IPS DF 4.7 (cell line): ENCODE results near the gene CTBP2.

Source experiments
- DNase-seq: peaks from one replicate; pipeline ENCODE4 v3.0.0-alpha.2; 2013; ENCODE audit warnings: low spot score; ENCODE audit errors: extremely low read depth

The CTBP2 gene

DNA sequence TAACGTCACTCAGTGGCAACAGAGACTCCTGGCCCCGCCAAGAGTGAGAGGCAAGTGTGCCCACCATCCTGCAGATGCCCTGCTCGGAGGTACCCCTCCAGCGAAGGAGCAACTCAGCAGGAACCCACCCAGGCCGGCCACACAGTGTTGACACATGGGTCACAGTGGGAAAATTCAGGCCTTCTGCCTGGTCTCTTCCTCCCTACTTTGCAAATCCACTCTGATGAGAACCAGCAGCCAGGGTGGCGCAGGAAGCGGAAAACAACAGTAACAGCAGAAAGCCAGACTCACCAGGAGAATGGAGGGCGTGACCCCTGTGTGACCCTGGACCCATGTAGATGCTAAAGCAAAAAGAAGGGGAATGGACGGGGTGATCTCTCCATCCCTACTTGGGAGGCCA lies 53.8 kb downstream of the CTBP2 start:
- DNase-seq, result no peak

DNA sequence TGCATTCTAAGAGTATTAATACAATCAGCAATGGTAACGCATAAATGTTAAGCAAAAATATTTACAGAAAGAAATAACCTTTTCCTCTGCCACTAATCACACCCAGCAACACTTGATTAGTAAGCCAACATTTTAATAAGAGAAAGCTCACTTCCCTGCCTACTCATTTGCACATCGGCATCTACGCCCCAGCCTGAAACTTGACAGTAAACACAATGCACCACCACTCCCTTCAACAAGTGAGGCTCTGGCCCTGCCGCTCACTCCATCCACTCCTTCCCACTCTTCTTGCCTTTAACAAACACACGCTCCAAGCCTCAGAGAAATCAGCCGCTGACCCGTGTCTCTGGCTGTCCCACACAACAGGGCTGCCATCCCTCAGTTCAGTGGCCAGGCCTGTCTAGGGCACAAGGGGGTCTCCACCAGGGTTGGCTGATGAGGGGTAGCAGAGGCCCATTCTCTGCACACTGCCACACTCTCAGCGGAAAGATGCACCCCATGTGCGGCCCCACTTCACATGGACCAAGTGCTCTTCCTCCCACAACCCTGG lies 54.6 kb downstream of the CTBP2 start:
- no peak for DNase-seq

DNA sequence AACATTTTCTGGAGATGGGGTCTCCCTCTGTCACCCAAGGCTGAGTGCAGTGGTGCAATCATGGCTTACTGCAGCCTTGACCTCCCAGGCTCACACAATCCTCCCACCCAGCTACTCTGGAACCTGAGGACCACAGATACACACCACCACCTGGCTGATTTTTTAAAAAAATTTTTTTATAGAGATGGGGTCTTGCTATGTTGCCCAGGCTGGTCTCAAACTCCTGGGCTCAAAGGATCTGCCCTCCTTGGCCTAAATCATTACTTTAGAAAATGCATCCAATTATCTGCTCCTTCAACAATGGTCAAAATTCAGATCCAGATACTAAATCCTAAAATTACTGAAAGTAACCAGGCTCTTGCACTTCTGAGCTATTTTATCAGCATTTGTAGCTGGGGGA lies 55.2 kb downstream of the CTBP2 start:
- DNase-seq, result no peak

DNA sequence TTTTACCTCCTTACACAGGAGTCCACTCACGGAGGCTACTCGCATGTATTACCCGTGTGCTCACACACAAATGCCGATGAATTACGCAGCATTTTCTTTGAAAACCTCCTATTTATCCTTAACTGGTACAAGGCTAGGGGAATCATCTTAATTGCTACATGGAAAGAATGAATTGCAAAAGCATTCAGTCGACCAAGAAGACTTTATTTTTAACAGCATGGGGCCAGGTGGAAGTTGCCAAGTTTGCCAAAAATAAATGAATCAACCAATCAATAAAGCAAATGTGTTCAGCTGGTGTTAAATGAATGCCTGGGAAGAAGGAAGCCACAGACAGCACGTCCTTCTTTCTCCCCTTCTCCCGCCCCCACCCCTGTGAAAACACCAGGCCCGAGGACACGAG lies 55.8 kb downstream of the CTBP2 start:
- no peak for DNase-seq

DNA sequence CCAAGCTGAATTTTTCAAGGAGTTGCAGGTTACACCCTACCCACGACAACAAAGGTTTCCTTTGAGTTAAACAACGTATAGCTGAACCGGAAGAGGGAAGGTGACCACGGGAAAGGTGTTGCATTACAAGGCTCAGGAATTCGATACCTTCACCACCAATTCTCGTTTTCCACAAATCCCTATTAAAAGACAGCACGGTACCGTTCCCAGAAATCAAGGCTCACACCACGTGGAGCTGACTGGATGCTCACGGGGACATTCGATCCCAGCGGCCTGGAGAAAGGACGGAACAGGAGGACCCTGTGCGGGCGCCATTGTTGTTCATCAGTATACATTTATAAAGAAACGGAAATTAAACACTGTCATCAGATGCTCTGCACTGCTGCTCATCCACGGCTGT lies 56.4 kb downstream of the CTBP2 start:
- DNase-seq, result no peak

DNA sequence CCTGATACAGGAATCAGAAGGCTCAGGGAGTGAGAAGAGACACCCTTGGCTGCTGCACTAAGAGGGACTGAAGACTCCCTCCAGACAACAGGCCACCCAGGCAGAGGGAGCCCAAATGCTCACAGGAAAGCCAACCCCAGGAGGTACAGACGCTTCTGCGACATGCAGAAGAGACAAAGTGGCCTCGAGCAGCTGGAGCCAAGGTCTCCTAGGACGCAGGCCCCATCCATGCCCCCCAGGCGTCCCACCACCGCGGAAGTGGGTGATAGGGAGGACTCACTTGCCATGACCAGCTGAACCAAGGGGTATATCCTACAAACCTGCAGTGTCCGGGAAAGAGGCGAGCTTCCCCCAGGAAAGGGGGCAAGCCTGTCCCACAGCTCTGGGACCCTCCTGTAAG lies 56.9 kb downstream of the CTBP2 start:
- DNase-seq, result no peak

DNA sequence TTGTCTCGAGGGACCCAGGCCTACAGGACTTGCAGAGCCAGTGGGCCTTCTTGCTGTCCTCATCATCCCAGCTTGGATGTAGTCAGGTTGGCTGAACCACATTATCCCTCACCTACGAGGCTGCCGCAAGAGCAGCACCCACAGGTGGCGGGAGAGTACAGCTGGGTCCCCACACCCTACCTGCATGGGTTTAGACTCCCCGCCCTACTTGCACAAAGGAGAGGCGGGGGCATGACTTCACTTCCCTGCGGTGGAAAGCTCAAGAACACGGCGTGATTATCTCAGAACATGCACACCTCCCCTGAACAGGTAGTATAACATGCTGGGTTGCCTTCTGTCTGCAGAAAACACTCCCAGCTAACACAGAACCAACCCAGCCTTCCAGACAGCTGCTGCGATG lies 57.5 kb downstream of the CTBP2 start:
- no peak for DNase-seq

DNA sequence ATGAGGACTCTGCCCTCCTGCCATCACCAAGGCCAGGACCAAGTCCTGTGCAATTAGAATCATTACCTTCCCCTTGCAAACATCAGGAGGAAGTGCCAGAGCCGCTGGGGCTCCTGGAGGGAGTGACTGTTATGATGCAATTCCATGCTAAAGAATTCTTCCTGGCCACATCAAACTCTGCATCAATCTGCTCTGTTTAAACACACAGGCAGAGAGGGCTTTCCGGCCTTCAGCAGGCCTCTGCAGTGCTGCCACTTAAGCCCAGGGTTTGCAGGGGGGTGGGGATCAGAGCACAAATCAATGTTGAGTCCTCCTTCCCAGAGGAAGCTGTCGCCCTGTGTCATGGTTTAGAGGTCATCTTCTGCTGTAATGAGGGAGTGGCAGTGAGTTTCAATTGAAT lies 58.1 kb downstream of the CTBP2 start:
- DNase-seq, result no peak

DNA sequence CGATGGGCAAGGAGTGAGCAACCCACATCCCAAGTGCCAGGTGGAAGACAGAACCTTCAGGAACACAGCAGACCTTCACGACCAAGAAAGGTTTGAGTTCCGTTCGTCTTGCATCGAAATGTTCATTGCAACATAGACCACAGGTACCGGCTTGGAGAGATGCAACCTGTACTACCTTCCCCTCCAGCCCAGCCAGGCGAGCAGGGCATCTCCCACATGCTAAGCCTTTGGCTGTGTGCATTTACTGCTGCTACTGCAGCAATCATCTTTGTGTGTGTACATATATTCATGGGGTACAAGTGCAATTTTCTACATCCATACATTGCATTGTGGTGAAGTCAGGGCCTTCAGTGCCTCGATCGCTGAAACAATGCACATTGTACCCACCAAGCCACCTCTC lies 58.8 kb downstream of the CTBP2 start:
- DNase-seq, result no peak

DNA sequence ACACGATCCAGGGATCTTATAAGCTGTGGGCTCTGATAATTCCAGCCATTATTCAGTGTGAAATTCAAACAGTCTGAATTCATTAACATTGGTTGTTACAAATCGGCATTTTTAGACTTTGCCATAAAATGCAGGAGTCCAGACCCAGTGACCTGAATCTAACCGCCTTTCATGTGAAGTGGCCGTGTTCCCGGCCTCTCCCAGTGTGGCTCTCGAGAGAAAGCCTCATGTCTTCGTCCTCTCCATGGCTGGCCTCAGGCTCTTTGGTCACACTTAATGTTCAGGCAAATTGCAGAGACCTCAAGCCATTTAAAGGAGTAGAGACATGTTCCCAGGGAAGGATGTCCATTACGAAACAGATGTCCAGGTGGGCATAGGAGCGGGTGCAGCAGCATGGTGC lies 59.3 kb downstream of the CTBP2 start:
- DNase-seq, result no peak

DNA sequence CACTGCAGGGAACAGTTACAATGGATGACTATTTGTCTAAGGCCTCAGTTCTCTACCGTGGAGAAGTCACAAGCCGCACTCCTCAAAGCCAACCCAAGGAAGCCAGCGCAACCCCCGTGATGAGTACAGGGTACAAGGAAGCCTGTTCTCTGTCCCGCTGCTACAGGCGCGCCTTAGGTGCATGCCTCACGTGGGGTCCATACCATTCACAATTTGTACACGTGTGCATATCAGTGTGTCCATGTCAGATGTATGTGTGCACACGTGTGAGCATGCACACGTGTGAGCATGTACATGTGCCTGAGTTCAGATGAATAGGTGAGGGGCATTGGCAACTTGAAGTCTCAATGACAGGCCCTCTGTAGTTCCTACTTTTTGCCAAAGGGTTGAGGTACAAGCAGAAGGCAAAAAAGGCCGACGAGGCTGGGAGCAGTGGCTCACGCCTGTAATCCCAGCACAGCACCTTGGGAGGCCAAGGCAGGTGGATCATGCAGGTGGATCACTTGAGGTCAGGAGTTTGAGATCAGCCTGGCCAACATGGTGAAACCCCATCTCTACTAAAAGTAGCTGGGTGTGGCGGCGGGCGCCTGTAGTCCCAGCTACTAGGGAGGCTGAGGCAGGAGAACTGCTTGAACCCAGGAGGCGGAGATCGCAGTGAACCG lies 62.8 kb downstream of the CTBP2 start:
- DNase-seq, result no peak

DNA sequence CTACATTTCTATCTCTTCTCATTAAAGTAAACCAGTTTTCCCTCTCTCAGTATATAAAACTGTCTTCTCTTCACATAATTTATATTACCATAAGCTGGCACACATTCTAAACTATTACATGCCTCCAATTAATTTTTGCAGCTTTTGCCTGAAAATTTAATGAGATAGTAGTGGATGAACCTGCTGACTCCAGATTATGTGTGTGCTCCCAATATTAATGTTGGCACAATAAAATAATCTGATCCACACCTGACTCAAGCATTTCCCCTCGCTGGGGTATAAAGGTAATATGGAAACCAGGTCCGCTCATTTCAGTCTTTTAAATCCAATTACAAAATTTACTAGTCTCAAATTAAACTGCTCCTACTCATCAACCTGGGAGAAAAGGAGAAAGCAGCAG lies 63.4 kb downstream of the CTBP2 start:
- DNase-seq, result no peak

DNA sequence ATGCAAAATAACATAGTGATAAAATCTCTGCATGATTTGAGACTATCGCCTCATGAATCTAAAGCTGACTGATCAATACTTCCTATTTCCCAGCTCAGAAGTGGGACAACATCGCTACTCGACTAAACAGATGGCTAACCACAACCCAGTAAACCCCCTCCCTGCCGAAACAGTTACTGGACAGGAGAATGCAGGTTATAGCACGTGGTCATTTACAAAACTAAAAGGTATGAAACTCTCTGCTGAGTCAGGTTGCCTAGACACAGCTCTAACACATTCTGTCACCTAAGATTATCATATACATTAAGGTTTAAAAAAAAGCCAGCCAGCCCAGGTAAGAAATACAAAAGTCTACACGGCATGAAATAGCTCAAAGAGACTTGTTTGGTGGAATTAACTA lies 64.0 kb downstream of the CTBP2 start:
- DNase-seq, result no peak

DNA sequence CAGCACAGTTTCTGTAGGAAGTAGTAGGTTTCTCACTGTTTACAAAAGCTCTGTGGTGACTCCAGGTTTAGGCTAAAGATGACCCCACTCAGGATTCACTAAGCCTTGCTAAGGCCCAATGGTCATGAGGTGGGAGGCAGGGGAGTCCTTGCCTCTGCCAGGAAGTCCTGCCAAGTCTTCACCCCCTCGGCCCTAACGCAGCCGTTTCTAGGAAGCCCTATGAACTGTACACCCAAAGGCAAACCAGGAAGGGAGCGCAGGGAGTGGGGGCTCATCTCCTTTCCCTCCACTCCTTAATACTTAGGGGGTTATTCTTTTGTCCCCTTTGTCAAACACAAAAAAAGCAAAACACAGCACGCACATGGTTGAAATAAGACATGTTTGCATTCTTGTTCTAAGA lies 64.6 kb downstream of the CTBP2 start:
- no peak for DNase-seq

DNA sequence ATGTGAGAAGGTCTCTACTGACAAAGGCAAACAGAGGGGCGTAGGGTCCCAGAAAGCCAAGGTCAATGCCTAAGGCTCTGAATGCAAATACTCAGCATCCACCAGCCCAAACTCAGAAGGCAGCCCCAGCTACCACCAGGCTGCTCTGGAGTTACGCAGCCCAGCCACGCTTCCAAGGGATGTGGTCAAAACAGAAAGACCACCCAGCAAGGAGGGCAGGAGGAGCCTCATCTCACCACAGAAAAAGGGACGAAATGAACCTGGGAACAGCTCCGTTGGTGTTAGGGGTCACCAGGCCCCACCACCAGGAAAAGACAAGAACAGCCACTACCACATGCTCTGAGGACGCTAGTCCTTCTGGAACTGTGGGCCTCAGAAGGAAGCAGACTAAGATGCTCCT lies 65.1 kb downstream of the CTBP2 start:
- no peak for DNase-seq

DNA sequence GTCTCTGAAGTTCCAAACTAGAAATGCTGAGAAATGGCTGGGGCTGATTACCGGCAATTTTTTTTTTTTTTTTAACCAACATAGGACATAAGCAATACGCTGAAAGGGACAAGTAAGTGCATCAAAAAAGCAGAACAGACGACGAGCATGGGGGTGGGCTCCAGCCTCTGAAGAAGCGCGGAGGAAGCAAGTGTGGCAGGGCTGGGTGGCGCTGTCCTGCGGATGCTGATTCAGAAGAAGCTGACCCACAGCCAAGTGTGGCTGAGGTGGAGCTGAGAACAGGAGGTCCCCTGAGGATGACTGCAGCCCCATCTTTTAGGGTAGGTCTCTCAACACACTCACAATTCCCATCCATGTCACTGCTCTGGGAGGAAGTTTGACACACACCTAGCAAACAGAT lies 65.6 kb downstream of the CTBP2 start:
- no peak for DNase-seq

DNA sequence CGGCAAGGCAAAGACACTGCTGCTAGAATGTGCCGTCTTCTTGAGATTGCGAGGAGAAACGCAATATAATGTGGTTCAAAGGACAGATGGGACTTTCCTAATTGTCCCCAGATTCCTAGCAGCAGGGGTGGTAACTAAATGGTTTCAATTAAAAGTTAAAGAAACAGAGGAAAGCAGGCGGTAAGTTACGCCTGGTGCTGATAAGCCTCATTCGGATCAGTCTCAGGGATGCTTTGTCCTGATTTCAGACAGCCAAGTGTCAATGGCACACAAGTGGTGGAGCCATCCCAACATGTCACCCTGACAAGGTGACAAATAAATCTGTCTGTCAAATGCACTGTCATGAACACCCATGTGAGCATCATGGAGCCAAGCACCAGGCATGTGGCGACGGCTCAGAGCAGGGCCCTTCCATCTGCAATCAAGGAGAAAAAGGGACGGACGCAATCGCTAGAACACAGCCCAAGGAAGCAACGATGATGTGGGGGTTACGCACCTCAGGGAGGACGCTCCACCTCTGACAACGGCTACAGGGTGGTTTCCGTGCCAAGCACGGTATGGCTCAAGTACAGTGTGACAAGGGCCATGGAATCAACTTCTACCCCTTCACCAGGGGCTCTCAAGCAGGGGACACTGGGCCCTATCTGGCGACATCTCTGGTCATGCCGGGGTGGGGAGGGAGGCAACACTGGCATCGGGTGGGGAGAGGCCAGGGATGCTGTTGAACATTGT lies 66.2 kb downstream of the CTBP2 start:
- DNase-seq, result no peak

DNA sequence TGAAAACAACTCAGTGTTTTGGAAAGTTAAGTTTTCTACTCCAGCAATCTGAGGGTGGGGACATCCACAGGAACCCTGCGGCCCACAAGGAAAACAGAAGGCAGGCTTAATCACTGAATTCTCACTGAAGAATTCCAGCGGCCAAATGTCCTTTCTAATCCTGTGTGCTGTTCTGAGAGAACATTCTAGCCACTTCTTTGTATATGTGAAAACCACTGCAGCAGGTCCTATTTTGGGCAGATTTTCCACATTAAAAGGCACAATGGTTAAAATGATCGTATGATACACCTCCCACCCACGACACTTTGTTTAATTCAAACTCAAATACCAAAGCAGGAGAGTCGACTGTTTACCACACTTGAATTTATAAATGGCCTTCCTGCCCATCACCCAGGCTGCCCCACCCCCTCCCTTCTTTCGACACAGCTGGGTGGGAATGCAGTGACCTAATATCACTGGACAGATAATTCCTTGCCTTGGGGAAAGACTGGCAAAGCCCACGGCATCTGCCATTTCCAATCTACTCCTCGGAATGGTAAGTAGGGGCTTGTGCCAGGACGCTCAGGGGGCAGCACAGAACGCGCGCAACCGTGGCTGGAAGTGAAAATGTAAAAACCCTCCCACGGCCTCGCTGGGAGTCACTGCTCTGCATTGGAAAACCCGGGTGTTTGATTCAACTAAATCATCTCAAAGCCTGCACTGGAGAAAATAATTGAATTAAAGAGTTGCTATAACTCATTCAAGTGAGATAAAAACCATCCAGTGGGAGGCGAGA lies 67.0 kb downstream of the CTBP2 start:
- DNase-seq, result no peak

DNA sequence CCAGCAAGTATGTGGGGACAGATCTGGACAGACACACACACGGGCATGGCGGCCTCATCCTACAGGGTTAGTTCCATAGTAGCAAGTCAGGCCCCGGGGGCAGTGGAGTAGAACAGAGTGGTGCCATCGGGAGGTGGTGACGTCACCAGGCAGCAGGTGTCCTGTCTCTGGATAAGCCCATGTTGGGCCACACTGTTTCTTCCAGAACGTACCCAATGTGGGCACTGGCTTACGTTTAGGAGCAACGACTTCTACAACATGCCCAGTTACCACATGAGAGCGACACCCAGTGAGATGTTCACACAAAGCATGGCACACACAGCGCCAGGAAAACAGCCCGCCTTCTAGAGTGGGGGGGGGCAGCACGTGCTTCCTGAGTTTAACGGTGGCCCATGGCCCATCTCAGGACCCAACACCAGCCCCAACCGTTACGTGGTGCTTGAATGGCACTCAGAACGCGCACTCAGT lies 67.8 kb downstream of the CTBP2 start:
- no peak for DNase-seq

DNA sequence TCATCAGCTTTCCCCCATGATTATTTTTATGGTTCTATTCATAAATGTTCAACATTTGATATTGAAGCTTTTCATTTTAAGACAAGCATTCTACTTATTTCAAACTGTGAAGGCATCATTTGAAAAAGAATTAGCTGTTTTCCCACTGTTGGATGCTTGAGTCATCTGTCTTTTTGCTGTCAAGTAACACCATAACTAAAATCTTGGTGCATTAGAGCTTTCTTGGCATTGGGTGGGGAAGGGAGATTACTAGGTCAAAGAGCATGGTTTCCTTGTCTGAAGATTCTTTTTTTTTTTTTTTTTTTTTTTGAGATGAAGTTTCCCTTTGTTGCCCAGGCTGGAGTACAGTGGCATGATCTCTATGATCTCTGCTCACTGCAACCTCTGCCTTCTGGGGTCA lies 68.5 kb downstream of the CTBP2 start:
- no peak for DNase-seq

DNA sequence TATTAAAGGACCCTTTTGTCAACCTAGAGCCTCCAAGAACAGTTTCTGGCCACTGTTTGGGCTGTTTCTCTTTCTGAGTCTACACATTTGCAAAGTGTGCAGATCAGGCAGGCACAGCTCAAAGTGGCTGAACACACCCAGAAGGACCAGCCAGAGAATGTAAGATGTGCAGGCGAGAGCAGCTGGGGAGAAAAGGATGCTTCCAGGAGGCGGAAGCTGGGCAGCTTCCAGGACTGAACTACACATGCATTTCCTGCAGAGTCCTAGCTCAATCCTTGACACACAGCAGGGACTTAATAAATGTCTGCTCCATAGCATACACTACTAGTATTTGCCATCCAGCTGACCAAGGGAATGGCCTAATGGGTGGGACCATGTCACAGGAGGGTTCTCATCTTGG lies 70.9 kb downstream of the CTBP2 start:
- DNase-seq, result no peak

DNA sequence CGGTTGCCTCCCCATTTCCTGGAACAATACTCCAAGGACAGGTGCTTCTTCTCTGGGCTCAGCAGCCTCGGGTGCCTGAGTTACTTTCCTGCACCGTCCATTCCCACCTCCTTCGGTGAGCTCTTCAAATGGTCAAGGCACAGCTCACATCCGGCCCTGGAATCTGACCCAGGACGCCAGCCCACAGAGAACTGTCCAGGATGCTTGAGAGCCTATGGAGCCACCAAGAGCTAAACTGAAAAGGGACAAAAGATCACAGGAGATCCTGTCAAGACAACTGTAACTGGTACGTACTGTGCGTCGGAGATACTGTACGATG lies 72.5 kb downstream of the CTBP2 start:
- DNase-seq, result no peak
